GM21360 (cell line): ENCODE results near the gene CGREF1.
"Not testable (repeated sequence)": the region's sequence is repeated elsewhere in the genome, so short reads cannot be mapped to it uniquely, and the experiment has no call there.

Experiments
- ATAC-seq: cut with Tn5 transposase; IDR thresholded peaks from one replicate; pipeline ENCODE4 v1.9.1; 2021; ENCODE audit warnings: mild to moderate bottlenecking, moderate library complexity; ENCODE audit not compliant: unreplicated experiment

The CGREF1 gene

GRCh38 chr2:27077231-27077630, 41.7 kb downstream of the CGREF1 start:
- ATAC-seq, result no peak

DNA sequence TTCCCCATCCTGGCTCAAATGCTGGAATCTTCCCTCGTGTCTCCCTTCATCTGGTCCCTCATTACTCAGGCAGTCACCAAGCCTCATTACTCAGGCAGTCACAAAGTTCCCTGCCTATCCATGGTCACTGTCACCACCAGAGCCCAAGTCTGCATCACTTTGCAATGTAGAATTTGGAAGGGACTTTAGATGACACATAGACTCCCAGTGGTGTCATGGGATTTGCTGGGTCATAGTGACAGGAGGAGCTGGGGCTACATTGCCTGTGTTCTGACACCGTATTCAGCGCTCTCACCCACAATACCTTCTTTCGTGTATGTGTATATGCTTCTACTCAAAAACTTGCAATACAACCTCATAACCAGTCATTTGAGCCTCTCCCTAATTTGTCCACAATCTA, 42.6 kb downstream of the CGREF1 start:
- no peak for ATAC-seq

DNA sequence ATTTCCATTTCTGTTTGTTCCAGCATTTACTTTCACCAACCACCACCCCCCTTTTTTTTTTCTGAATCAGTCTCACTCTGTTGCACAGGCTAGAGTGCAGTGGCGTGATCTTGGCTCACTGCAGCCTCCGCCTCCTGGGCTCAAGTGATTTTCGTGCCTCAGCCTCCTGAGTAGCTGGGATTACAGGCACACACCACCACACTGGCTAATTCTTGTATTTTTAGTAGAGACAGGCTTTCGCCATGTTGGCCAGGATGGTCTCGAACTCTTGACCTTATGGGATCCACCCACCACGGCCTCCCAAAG, 43.4 kb downstream of the CGREF1 start:
- ATAC-seq, result not testable (repeated sequence)

GRCh38 chr2:27074738-27075565, 44.0 kb downstream of the CGREF1 start:
- no peak for ATAC-seq

DNA sequence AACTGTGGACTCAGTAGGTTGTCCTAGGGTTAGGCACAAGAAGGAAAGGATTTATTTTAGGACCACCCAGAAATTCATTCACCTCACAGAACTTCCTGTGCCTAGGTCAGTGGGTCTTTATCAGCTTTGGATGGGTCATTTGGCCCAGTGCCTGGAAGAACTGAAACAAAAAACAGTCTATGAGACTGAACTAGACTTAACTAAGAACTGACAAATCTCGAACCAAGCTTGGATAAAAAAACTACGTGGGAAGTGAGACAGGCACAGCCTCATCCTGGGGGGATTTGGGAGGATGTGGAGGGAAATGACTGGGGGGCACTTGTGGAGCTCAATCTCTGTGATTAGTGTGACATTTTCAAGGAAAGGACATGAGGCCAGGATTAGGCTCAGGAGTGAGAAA, 45.1 kb downstream of the CGREF1 start:
- ATAC-seq, result no peak

- ATAC-seq, result no peak
Measured at GRCh38 chr2:27072920-27073319, 46.0 kb downstream of the CGREF1 start.

- ATAC-seq, result peak; percentile 17
Measured at GRCh38 chr2:27071990-27072830, 46.7 kb downstream of the CGREF1 start.

GRCh38 chr2:27071277-27071989, 47.5 kb downstream of the CGREF1 start, which contains the start of gene OST4:
Gene OST4, minus strand, starts transcription at chr2:27071654.
- ATAC-seq, result peak; percentile 74

GRCh38 chr2:27070653-27071276, 48.2 kb downstream of the CGREF1 start:
- ATAC-seq, result no peak

DNA sequence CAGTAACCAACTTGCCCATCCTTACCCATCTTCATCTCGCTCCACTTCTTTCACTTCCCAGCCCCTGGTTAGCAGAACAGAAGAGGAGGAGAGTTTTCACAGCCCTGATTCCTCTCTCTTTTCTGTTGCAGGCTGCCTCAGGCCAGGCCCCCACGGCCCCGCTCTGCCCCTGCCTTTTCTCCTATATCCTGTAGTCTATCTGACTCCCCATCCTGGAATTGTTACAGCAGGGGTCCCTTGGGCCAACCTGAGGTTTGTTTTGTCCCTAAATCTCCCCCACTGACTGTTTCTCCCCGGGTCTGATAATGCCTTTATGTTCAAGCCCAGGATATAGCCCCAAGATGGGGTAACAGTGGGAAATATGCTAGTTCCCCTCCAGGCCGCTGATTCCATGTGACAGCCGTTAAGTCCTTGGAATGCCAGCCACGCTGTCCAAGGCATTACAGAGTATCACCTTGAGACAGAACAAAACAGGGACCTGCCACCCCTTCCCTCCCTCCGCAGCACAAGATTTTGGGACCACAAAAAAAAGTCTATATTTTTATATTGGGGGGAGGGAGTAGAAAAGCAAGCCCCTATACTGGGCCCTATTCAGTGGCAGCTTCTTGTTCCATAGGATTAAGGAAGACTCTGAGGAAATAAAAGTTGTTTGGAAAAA, 48.8 kb downstream of the CGREF1 start:
- no peak for ATAC-seq

GRCh38 chr2:27069436-27069835, 49.5 kb downstream of the CGREF1 start:
- no peak for ATAC-seq

DNA sequence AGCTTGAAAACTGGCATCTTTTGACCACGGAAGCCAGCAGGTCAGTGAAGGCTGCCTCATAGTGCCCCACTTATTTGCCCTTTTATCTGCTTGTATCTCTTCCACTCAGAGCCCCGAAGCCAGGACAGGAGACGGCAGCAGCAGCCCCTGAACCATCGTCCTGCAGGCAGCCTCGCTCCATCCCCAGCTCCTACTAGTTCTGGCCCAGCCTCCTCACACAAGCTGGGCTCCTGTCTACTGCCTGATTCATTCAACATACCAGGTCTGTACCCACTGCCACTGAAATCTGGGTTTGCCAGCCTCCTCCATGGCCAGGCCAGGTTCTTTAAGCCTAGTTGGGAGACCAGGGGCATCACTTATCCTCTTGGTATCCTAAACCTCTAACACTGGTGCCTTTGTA, 51.5 kb downstream of the CGREF1 start:
- ATAC-seq, result no peak

GRCh38 chr2:27065128-27065527, 53.8 kb downstream of the CGREF1 start:
- no peak for ATAC-seq

- no peak for ATAC-seq
Measured at GRCh38 chr2:27060323-27060722, 58.6 kb downstream of the CGREF1 start.

DNA sequence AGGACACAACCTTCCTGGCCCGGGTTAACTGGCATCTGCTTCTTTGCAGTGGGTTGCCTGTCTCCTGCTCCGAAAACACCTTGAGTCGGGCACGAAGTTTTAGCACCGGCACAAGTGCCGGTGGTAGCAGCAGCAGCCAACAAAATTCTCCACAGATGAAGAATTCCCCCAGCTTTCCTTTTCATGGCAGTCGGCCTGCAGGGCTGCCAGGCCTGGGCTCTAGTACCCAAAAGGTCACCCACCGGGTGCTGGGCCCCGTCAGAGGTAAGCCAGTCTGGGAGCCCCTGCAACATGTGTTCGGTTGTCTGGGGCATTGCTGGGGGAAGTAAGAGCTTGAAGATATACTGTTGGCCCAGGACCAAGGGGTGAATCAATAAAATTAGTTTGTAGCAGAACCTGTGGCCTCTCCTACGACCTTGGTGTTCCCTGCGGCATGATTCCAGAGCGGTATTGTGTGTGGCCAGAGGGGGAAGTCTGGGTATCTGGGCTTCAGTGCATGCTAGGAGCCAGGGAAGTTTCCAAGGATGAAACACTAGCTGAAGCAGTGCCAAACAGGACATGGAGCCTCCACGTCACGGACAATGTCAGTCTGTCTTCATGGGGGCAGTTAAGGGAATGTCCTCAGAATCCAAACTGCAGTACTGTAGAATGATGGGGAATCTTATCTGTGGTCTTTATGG, 59.6 kb downstream of the CGREF1 start:
- no peak for ATAC-seq

DNA sequence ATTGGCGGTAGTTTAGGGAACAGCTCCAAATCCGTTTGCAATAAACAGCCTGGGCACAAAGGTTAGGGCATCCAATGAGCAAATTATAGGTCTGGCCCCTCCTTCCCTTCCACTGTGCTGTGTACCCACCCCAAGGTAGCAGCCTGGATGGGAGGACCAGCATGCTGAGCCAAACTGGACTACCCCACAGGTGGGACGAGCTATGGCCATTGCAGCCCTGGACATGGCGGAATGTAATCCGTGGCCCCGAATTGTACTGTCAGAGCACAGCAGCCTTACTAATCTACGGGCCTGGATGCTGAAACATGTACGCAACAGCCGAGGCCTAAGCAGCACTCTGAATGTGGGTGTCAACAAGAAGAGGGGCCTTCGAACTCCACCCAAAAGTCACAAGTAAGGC, 60.7 kb downstream of the CGREF1 start:
- no peak for ATAC-seq

- ATAC-seq, result no peak
Measured at GRCh38 chr2:27057184-27057583, 61.7 kb downstream of the CGREF1 start.

DNA sequence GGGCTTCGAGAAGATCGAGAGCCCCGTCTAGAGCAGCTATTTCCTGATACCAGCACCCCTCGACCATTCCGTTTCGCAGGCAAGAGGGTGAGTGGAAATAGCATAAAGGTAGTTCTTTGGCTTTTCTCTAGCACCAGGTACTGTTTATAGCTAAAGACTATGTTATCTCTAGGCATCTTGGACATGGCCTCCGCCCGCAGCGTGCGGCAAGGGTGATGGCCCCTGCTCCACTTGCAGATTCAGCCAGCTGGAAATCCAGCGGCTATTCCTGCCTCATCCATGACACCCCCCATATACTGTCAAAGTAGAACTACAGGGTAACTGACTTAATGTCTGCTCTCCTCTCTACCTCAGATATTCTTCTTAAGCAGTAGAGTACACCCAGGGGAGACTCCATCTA, 64.2 kb downstream of the CGREF1 start:
- no peak for ATAC-seq

DNA sequence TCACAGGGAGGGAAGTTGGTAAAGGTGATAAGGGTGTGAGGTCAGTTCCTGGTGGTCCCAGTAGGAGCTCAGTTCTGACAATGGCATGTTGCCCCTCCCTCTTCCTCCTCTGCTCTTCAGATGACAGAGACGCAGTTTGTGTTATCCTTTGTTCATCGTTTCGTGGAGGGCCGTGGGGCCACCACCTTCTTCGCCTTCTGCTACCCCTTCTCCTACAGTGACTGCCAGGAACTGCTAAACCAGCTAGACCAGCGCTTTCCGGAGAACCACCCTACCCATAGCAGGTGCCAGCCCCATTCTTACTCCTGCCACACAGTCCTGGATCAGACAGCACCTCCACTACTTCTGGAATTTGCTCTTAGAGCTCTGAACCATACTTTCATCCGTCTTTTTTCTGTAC, 65.2 kb downstream of the CGREF1 start:
- ATAC-seq, result no peak

GRCh38 chr2:27053321-27053720, 65.6 kb downstream of the CGREF1 start:
- ATAC-seq, result no peak
